Measurements from ENCODE around the gene CSF3. TPM values are rescaled to one million over a fixed set of nuclear protein-coding genes. Genes with fewer than 3 reads are reported as not detected.

The CSF3 gene
- total and polyA plus RNA-seq, 11 donors: 0.14 to 1.3 (median 0.63) TPM; not detected in 7

GRCh38 chr17:40034426-40035161 is 19.4 kb downstream of the CSF3 start:
- ATAC-seq: no peak
- TF ChIP-seq POLR2A (IDR thresholded peaks at IDR 0.05): no peak
- TF ChIP-seq, protein P1, sequence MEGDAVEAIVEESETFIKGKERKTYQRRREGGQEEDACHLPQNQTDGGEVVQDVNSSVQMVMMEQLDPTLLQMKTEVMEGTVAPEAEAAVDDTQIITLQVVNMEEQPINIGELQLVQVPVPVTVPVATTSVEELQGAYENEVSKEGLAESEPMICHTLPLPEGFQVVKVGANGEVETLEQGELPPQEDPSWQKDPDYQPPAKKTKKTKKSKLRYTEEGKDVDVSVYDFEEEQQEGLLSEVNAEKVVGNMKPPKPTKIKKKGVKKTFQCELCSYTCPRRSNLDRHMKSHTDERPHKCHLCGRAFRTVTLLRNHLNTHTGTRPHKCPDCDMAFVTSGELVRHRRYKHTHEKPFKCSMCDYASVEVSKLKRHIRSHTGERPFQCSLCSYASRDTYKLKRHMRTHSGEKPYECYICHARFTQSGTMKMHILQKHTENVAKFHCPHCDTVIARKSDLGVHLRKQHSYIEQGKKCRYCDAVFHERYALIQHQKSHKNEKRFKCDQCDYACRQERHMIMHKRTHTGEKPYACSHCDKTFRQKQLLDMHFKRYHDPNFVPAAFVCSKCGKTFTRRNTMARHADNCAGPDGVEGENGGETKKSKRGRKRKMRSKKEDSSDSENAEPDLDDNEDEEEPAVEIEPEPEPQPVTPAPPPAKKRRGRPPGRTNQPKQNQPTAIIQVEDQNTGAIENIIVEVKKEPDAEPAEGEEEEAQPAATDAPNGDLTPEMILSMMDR (IDR thresholded peaks at IDR 0.05): no peak

DNA sequence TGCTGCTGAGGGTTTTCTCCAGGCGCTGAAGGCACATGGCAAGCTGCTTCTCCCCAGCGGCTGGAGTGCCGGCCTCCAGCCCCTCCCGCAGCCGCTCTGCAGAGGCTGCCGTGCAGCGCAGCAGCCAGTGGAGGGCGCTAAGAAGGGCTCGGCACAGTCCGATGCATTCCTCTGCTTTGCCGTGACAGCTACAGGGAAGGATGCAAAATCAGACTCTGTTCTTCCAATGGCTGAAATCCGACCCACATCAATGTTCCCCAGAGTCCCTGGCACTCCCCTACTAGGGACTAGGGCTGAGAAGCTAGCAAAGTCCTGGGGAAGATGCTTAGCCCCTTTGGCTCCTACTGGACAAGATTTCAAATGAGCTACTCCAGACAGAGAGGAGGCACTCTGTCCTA is 19.9 kb downstream of the CSF3 start:
- 33 to 50% (median 38%) methylated on average over 2 to 12 of the region's 12 CpGs for WGBS, 4 donors
- peaks cover 0 to 68% (median 62%) of the 10 kb centered on the region in 9 donors for H3K36me3 ChIP-seq
- DNase-seq: peak in 1 of 5 donors; percentile 33
- peaks cover 0 to 35% (median 13%) of the 10 kb centered on the region in 12 donors for H3K4me1 ChIP-seq
- TF ChIP-seq POLR2A (IDR thresholded peaks at IDR 0.05): no peak
- TF ChIP-seq, protein P1 (IDR thresholded peaks at IDR 0.05): peak in 11 of 12 donors; percentile 30 to 61 (median 47)
- no peaks in the 10 kb centered on the region for H3K27me3 ChIP-seq
- H3K4me3 ChIP-seq: no peak overlapping the region
- intact Hi-C loops (cut with DNase I): loop anchor here in 5 of 10 donors (5.0 to 10.0 kb wide), 4 partner anchors 42 to 132 kb away; no protein-coding TSS in a partner anchor
- H3K9me3 ChIP-seq: no peaks in the 10 kb centered on the region
- H3K27ac ChIP-seq: no peak overlapping the region
- ATAC-seq: peak in 1 of 4 donors; percentile 14

More at GRCh38 chr17:40034426-40035161, 19.4 kb downstream of the CSF3 start:
- Histone ChIP-seq H3K27me3 (no peaks in the 10 kb centered on the region), H3K4me3 (no peak overlapping the region), H3K27ac (no peak overlapping the region), H3K9me3 (no peaks in the 10 kb centered on the region), H3K4me1 (peaks cover 0 to 35% (median 13%) of the 10 kb centered on the region in 12 donors), H3K36me3 (peaks cover 0 to 74% (median 68%) of the 10 kb centered on the region in 9 donors)
- intact Hi-C loops (cut with DNase I): loop anchor here in 6 of 10 donors (5.0 to 10.0 kb wide), 4 partner anchors 43 to 133 kb away; no protein-coding TSS in a partner anchor
- 74 to 83% (median 76%) methylated on average over 8 of the region's 8 CpGs for WGBS, 4 donors
- DNase-seq: peak in 2 of 5 donors; percentile 2 to 4

- TF ChIP-seq POLR2A (IDR thresholded peaks at IDR 0.05): no peak
- TF ChIP-seq, protein P1 (IDR thresholded peaks at IDR 0.05): peak; percentile 49 to 85 (median 76)
- Histone ChIP-seq H3K27me3 (no peaks in the 10 kb centered on the region), H3K36me3 (peaks cover 0 to 49% (median 37%) of the 10 kb centered on the region in 9 donors), H3K27ac (peak overlapping the region; percentile 38 to 88 (median 77)), H3K4me1 (peaks cover 0 to 26% (median 12%) of the 10 kb centered on the region in 12 donors), H3K9me3 (no peaks in the 10 kb centered on the region), H3K4me3 (peak overlapping the region in 2 of 12 donors; percentile 9 to 16)
- 14 to 21% (median 16%) methylated on average over 11 of the region's 11 CpGs for WGBS, 4 donors
- DNase-seq (peak; percentile 69 to 86 (median 82)), ATAC-seq (peak; percentile 95 to 98 (median 96))
- intact Hi-C loops (cut with DNase I): loop anchor here in 6 of 10 donors (1.0 to 10.0 kb wide), 6 partner anchors 23 to 128 kb away; partner anchors contain the start of gene THRA (in 1 of the 6)
Observed at GRCh38 chr17:40038882-40039513, 23.8 kb downstream of the CSF3 start.

- Histone ChIP-seq H3K36me3 (peaks cover 0 to 45% (median 33%) of the 10 kb centered on the region in 9 donors), H3K27ac (no peak overlapping the region), H3K4me1 (peaks cover 0 to 18% (median 11%) of the 10 kb centered on the region in 12 donors), H3K4me3 (no peak overlapping the region), H3K9me3 (no peaks in the 10 kb centered on the region), H3K27me3 (no peaks in the 10 kb centered on the region)
- intact Hi-C loops (cut with DNase I): loop anchor here in 1 of 10 donors (5.0 kb wide), 1 partner anchor 36 kb away; no protein-coding TSS in a partner anchor
- no peak for DNase-seq
- ATAC-seq: no peak
- 88 to 96% (median 94%) methylated on average over 2 of the region's 2 CpGs for WGBS, 4 donors
- no peak for TF ChIP-seq POLR2A (IDR thresholded peaks at IDR 0.05)
- TF ChIP-seq, protein P1 (IDR thresholded peaks at IDR 0.05): no peak
Observed at GRCh38 chr17:40041196-40041595, 26.0 kb downstream of the CSF3 start.

All from heart left ventricle (tissue), 16 donors.